ENCODE results near the gene ARFGEF3.

The ARFGEF3 gene

GRCh38 chr6:138162111-138162954 is 594 bp downstream of the ARFGEF3 start:
- no peak overlapping the region for H3K4me3 ChIP-seq (ENCODE audit: low read depth, low read length)
- TF ChIP-seq CTCF (IDR thresholded peaks at IDR 0.05; ENCODE audit: borderline replicate concordance, insufficient read depth, low read depth, low read length), result no peak

DNA sequence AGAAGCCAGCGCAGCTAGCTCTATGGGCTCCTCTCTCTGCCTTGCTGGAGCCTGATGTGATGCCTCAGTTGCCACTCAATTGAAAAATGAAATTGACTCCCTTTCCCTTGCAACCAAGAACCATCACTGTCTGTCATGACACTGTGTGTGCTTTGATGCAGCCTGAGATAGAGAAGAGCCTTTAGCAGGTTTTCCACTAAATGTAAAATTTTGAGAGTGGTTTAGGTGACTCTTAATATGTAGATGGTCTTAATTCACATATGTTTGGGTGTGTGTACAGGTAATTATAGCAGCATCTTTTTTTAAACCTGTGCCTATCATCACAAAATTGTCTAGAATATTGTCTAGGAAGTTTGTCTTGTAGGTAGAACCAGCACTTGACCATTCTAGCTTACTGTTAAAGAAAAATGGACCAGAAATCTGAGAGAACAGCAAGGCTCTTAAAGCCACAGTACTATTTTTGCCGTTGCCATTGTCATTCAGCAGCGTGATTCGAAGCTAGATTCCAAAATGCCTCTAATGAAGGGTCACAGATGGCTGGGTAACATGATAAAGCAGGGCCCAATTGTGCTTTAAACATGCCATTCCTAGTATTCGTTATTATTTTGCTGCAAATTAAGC is 1.3 kb downstream of the ARFGEF3 start:
- H3K4me3 ChIP-seq (ENCODE audit: low read depth, low read length), result no peak overlapping the region
- TF ChIP-seq CTCF (IDR thresholded peaks at IDR 0.05; ENCODE audit: borderline replicate concordance, insufficient read depth, low read depth, low read length), result no peak

- TF ChIP-seq CTCF (IDR thresholded peaks at IDR 0.05; ENCODE audit: borderline replicate concordance, insufficient read depth, low read depth, low read length), result no peak
- H3K4me3 ChIP-seq (ENCODE audit: low read depth, low read length), result no peak overlapping the region
Measured at GRCh38 chr6:138175596-138175995, 13.9 kb downstream of the ARFGEF3 start.

- no peak overlapping the region for H3K4me3 ChIP-seq (ENCODE audit: low read depth, low read length)
- TF ChIP-seq CTCF (IDR thresholded peaks at IDR 0.05; ENCODE audit: borderline replicate concordance, insufficient read depth, low read depth, low read length), result no peak
Measured at GRCh38 chr6:138176652-138177232, 15.0 kb downstream of the ARFGEF3 start.

DNA sequence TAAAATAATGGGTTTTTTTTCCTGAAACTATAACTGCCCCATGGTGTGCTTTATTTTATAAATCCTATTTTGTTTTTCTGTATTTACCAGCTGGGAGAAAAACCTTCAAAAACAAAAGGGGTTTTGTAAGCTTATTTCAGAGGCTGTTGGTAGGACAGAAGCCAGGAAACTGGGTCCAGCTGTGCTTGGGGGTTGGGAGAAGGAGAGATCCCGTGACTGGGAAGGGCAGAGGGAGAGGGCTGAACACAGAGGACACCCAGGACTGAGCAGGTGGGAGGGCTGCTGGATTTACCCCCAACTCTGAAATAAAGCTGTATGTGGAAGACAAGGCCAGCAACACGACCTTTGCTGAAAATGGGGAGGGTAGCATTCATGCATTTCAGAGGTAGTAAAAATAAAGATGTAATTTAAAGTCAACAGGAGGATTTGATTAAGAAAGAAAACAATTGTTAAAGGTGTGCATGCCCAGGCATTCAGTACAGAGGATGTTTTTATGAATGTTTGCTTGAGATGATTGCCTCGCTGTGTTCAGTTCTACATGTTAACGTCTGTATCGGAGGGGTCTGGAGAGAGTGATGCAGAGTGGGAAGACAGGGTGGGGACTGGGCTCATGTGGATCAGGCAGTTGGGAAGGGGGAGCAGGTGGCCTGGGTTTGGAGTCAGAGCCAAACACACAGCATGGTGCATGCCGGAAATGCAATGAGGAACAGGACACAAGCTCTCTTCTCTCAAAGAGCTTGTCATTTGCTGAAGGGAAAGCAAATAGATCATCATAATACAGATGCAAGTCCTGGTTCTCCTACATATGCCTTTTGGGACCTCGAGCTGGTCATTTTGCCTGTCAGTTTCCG is 21.4 kb downstream of the ARFGEF3 start:
- H3K4me3 ChIP-seq (ENCODE audit: low read depth, low read length), result no peak overlapping the region
- TF ChIP-seq CTCF (IDR thresholded peaks at IDR 0.05; ENCODE audit: borderline replicate concordance, insufficient read depth, low read depth, low read length), result no peak

GRCh38 chr6:138183790-138184134 is 22.0 kb downstream of the ARFGEF3 start:
- no peak for TF ChIP-seq CTCF (IDR thresholded peaks at IDR 0.05; ENCODE audit: borderline replicate concordance, insufficient read depth, low read depth, low read length)
- no peak overlapping the region for H3K4me3 ChIP-seq (ENCODE audit: low read depth, low read length)

All from GM12875 (cell line).